Naive thymus-derived CD4-positive, alpha-beta T cell (primary cell): ENCODE measurements around the gene GHDC. TPM values are rescaled to one million over a fixed set of nuclear protein-coding genes. Genes with fewer than 3 reads are reported as not detected.
"Not testable (repeated sequence)": the region's sequence is repeated elsewhere in the genome, so short reads cannot be mapped to it uniquely, and the experiment has no call there.

Experiments
- ATAC-seq: fragments of 150-1000 bp; cut with Tn5 transposase; 2 replicates; pipeline ENCODE4 v1.10.0; 2021; ENCODE audit warnings: mild to moderate bottlenecking, moderate library complexity
- CTCF ChIA-PET: fragments of 350-600 bp; sonication (Branson Sonifier 250); formaldehyde crosslinking; loops from one replicate; lab custom pipeline; 2021; ENCODE audit warnings: antibody characterized with exemption; lab: Charles Lee
- POLR2A ChIA-PET: fragments of 350-600 bp; sonication (Branson Sonifier 250); formaldehyde crosslinking; loops from one replicate; lab custom pipeline; 2021; ENCODE audit warnings: antibody characterized with exemption, inconsistent platforms; lab: Charles Lee
- DNase-seq, 9 donors: peaks; one replicate each; pipeline versions ENCODE4 v3.0.0 to v3.0.0-alpha.2; 2020 to 2022; ENCODE audit warnings: mixed read lengths in 1 of 9
- H3K27ac ChIP-seq: one replicate; pipeline ENCODE4 v1.7.0; 2013; ENCODE audit warnings: mild to moderate bottlenecking, low read depth, low read length, moderate library complexity
- H3K27me3 ChIP-seq, 2 donors: one replicate each; pipeline ENCODE4 v1.7.0; 2013; ENCODE audit warnings: low read length in 2 of 2, mild to moderate bottlenecking in 2 of 2, moderate library complexity in 2 of 2; ENCODE audit not compliant: control insufficient read depth in 2 of 2, insufficient read depth in 2 of 2
- H3K36me3 ChIP-seq, 3 experiments: 1 replicate in 2 of 3; 2 replicates in 1 of 3; pipeline ENCODE4 v1.7.0; 2013; ENCODE audit warnings: low read length in 3 of 3, mild to moderate bottlenecking in 3 of 3, moderate library complexity in 1 of 3; ENCODE audit not compliant: insufficient read depth in 3 of 3, control insufficient read depth in 2 of 3
- H3K4me1 ChIP-seq, 2 donors: one replicate each; pipeline ENCODE4 v1.7.0; 2013; ENCODE audit warnings: low read length in 2 of 2, mild to moderate bottlenecking in 2 of 2, moderate library complexity in 1 of 2; ENCODE audit not compliant: control insufficient read depth in 2 of 2, insufficient read depth in 2 of 2
- H3K4me3 ChIP-seq: 2 replicates; pipeline ENCODE4 v1.7.0; 2013; ENCODE audit warnings: mild to moderate bottlenecking, low read length
- H3K9me3 ChIP-seq, 3 experiments: 1 replicate in 2 of 3; 2 replicates in 1 of 3; pipeline ENCODE4 v1.7.0; 2013; ENCODE audit warnings: low read length in 3 of 3; ENCODE audit not compliant: control insufficient read depth in 2 of 3
- H3K27ac Mint-ChIP-seq, 9 donors: one replicate each; pipeline ENCODE4 v1.8.0; 2020 to 2022; ENCODE audit warnings: mixed read lengths in 9 of 9, mild to moderate bottlenecking in 8 of 9, moderate library complexity in 5 of 9, inconsistent platforms in 2 of 9
- H3K27me3 Mint-ChIP-seq, 5 donors: one replicate each; pipeline ENCODE4 v1.8.0; 2021 to 2022; ENCODE audit warnings: mixed read lengths in 5 of 5, mild to moderate bottlenecking in 1 of 5
- H3K36me3 Mint-ChIP-seq, 5 donors: one replicate each; pipeline ENCODE4 v1.8.0; 2020 to 2022; ENCODE audit warnings: mixed read lengths in 5 of 5, mild to moderate bottlenecking in 3 of 5, inconsistent platforms in 1 of 5
- H3K4me1 Mint-ChIP-seq, 7 donors: one replicate each; pipeline ENCODE4 v1.8.0; 2020 to 2022; ENCODE audit warnings: mixed read lengths in 7 of 7, mild to moderate bottlenecking in 3 of 7, inconsistent platforms in 1 of 7
- H3K4me3 Mint-ChIP-seq, 10 donors: one replicate each; pipeline ENCODE4 v1.8.0; 2020 to 2022; ENCODE audit warnings: mild to moderate bottlenecking in 10 of 10, mixed read lengths in 10 of 10, moderate library complexity in 6 of 10, inconsistent platforms in 2 of 10
- H3K9me3 Mint-ChIP-seq, 11 donors: one replicate each; pipeline ENCODE4 v1.8.0; 2020 to 2022; ENCODE audit warnings: mixed read lengths in 11 of 11, mild to moderate bottlenecking in 4 of 11, inconsistent platforms in 1 of 11, moderate library complexity in 1 of 11
- intact Hi-C, 2 donors: fragments of 100-400 bp; cut with micrococcal nuclease; formaldehyde crosslinking; loops; one replicate each; pipeline ENCODE4 v1.15.1; 2023
- polyA plus RNA-seq, 2 donors: library from polyadenylated mRNA; unstranded; fragments of 300-500 nt; fragmentation: Illumina TruSeq; gene quantifications; one replicate each; pipeline ENCODE4 v1.2.3, GENCODE V29; 2021
- total RNA-seq, 6 experiments: library from RNA in 5 of 6; stranded (reverse) in 5 of 6; gene quantifications; 1 replicate in 5 of 6; 2 replicates in 1 of 6; pipeline ENCODE4 v1.2.3 and lab custom pipeline; 2021 to 2026

Gene GHDC
- total and polyA plus RNA-seq, 7 experiments from 2014 or later = 15.2 to 29.8 (median 18.0) TPM

DNA sequence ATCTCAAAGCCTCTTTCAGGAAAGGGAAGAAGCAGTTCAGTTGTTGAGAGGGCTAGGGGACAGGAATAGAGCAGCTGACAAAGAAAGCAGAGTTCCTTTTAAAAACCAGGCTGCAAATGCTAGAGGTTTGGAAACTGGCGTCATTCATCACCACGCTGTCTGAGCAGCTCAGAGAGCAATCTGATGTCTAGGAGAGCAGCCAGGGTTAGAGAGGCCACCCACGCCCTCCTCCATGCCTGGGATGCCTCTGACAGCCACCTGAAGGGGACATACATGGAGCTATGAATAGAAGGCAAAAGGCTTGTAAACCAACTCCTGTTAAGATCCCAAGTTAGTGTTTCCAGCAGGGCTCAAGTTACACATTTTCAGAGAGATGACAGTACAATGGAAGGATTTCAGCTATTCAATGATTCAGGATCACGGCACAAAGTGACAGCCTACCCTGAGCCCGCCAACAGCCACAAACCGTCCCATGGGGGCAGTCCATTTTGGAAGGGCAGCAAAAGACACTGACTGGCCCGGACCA is 51.9 kb downstream of the GHDC start:
- Histone ChIP-seq H3K4me1 (no peaks in the 10 kb centered on the region), H3K27ac (no peak overlapping the region), H3K27me3 (no peaks in the 10 kb centered on the region), H3K9me3 (no peaks in the 10 kb centered on the region), H3K4me3 (no peak overlapping the region), H3K36me3 (peaks cover 0 to 57% (median 3%) of the 10 kb centered on the region in 3 experiments)
- H3K4me3 Mint-ChIP-seq = peak overlapping the region in 4 of 10 donors; percentile 1 to 41 (median 29)
- ATAC-seq (no peak), DNase-seq (no peak)
- intact Hi-C loops = no loop called here
- H3K27ac Mint-ChIP-seq = peak overlapping the region in 1 of 9 donors; percentile 65
- H3K27me3 Mint-ChIP-seq = no peaks in the 10 kb centered on the region
- H3K4me1 Mint-ChIP-seq = peaks cover 20 to 69% (median 51%) of the 10 kb centered on the region in 7 donors
- CTCF ChIA-PET = interaction anchor here (0.6 kb wide), 1 partner anchor 1693 kb away, joined by 6 read pairs; no protein-coding TSS in a partner anchor
- POLR2A ChIA-PET = interaction anchor here (0.5 to 1.4 kb wide), 3 partner anchors 12 to 1191 kb away, joined by 3 to 5 read pairs (median 3); partner anchors contain the start of gene RAB5C
- peaks cover 0 to 22% (median 7%) of the 10 kb centered on the region in 5 donors for H3K36me3 Mint-ChIP-seq
- peaks cover 0 to 1% (median 0%) of the 10 kb centered on the region in 11 donors for H3K9me3 Mint-ChIP-seq

DNA sequence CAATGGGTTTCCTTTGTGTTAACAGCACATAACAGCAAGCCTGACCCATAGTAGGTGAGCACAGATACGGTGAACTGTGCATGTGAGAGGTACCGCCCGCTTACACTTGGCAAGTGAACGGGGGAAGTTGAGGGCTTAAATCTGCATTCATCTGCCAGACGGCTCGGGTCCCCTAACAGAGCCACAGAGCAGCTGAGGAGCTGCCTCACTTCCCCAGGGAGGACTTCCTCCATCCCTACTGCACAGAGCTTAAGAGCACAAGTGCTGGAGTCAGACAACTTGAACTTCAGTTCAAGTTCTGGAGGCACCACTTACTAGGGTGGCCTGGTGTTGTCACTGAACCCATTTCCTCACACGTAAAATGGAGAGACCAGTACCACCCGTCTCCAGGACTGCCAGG is 52.9 kb downstream of the GHDC start:
- ATAC-seq (no peak), DNase-seq (no peak)
- POLR2A ChIA-PET = no interaction called here
- Histone ChIP-seq H3K27me3 (no peaks in the 10 kb centered on the region), H3K9me3 (no peaks in the 10 kb centered on the region), H3K36me3 (peaks cover 0 to 56% (median 3%) of the 10 kb centered on the region in 3 experiments), H3K27ac (no peak overlapping the region), H3K4me3 (no peak overlapping the region), H3K4me1 (no peaks in the 10 kb centered on the region)
- peaks cover 0 to 14% (median 7%) of the 10 kb centered on the region in 5 donors for H3K36me3 Mint-ChIP-seq
- intact Hi-C loops = no loop called here
- peaks cover 17 to 66% (median 49%) of the 10 kb centered on the region in 7 donors for H3K4me1 Mint-ChIP-seq
- CTCF ChIA-PET = no interaction called here
- H3K27ac Mint-ChIP-seq = peak overlapping the region in 3 of 9 donors; percentile 32 to 35 (median 33)
- no peaks in the 10 kb centered on the region for H3K9me3 Mint-ChIP-seq
- H3K27me3 Mint-ChIP-seq = no peaks in the 10 kb centered on the region
- H3K4me3 Mint-ChIP-seq = no peak overlapping the region

DNA sequence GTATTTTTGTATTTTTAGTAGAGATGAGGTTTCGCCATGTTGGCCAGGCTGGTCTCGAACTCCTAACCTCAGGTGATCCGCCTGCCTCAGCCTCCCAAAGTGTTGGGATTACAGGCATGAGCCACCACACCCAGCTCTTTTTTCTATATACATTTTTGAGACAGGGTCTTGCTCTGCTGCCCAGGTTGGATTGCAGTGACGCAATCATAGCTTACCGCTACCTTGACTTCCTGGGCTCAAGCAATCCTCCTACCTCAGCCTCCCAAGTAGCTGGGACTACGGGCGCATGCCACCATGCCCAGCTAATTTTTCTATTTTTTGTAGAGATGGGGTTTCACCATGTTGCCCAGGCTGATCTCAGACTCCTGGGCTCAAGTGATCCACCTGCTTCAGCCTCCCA is 53.6 kb downstream of the GHDC start:
- DNase-seq, POLR2A ChIA-PET: not testable (repeated sequence)

More for the DNA sequence above, 53.6 kb downstream of the GHDC start:
- H3K4me1 ChIP-seq, intact Hi-C loops, H3K4me3 ChIP-seq, H3K4me3 Mint-ChIP-seq, H3K27me3 Mint-ChIP-seq, H3K9me3 ChIP-seq, H3K27me3 ChIP-seq, H3K9me3 Mint-ChIP-seq, H3K27ac ChIP-seq, ATAC-seq: not testable (repeated sequence)
- Mint-ChIP-seq H3K36me3 (peaks cover 3 to 17% (median 7%) of the 10 kb centered on the region in 5 donors), H3K27ac (peak overlapping the region in 2 of 9 donors; percentile 32 to 33), H3K4me1 (peaks cover 24 to 72% (median 56%) of the 10 kb centered on the region in 7 donors)
- CTCF ChIA-PET = interaction anchor here (0.9 kb wide), 1 partner anchor 233 kb away, joined by 3 read pairs; no protein-coding TSS in a partner anchor
- peaks cover 0 to 57% (median 3%) of the 10 kb centered on the region in 3 experiments for H3K36me3 ChIP-seq

Other genes with a start within 250 kb of the GHDC start
- gene CNP, start 227.7 kb downstream of the GHDC start, total RNA-seq = 10 to 100 TPM; 29.6 to 86.3 (median 32.5) TPM
- 10 to 100 TPM; 32.3 to 34.2 TPM for gene CNP, start 227.7 kb downstream of the GHDC start, polyA plus RNA-seq
- gene DNAJC7, start 177.1 kb downstream of the GHDC start, total RNA-seq = 100 to 1,000 TPM in 4 of 5 experiments, 10 to 100 TPM in 1; 99.4 to 145 (median 109) TPM
- 10 to 100 TPM; 65.4 to 77.7 TPM for gene DNAJC7, start 177.1 kb downstream of the GHDC start, polyA plus RNA-seq
- gene NKIRAS2, start 174.4 kb downstream of the GHDC start, total RNA-seq = 10 to 100 TPM; 14.3 to 24.0 (median 20.4) TPM
- 10 to 100 TPM; 24.6 to 30.5 TPM for gene NKIRAS2, start 174.4 kb downstream of the GHDC start, polyA plus RNA-seq
- 1 to 10 TPM in 1 of 5 experiments, under 1 TPM in 4; 0.10 to 1.0 (median 0.67) TPM for gene C17orf113, start 143.9 kb downstream of the GHDC start, total RNA-seq
- gene C17orf113, start 143.9 kb downstream of the GHDC start, polyA plus RNA-seq = under 1 TPM; 0.14 to 0.28 TPM
- under 1 TPM in 4 of 5 experiments, not detected in 1; 0.15 to 0.45 (median 0.23) TPM for gene ZNF385C, start 96.0 kb downstream of the GHDC start, total RNA-seq
- not detected for gene ZNF385C, start 96.0 kb downstream of the GHDC start, polyA plus RNA-seq
- gene DHX58, start 81.8 kb downstream of the GHDC start, total RNA-seq = 10 to 100 TPM; 36.0 to 80.5 (median 53.5) TPM
- gene DHX58, start 81.8 kb downstream of the GHDC start, polyA plus RNA-seq = 10 to 100 TPM; 10.1 to 24.7 TPM
- gene KAT2A, start 73.1 kb downstream of the GHDC start, total RNA-seq = 10 to 100 TPM; 39.6 to 71.1 (median 49.1) TPM
- gene KAT2A, start 73.1 kb downstream of the GHDC start, polyA plus RNA-seq = 10 to 100 TPM in 1 of 2 donors, 1 to 10 TPM in 1; 6.6 to 12.0 TPM
- under 1 TPM in 2 of 5 experiments, not detected in 3; 0.12 to 0.16 TPM for gene HSPB9, start 71.7 kb downstream of the GHDC start, total RNA-seq
- under 1 TPM in 1 of 2 donors, not detected in 1; 0.10 TPM for gene HSPB9, start 71.7 kb downstream of the GHDC start, polyA plus RNA-seq
- 10 to 100 TPM; 72.0 to 95.2 (median 75.4) TPM for gene RAB5C, start 39.5 kb downstream of the GHDC start, total RNA-seq
- gene RAB5C, start 39.5 kb downstream of the GHDC start, polyA plus RNA-seq = 10 to 100 TPM; 56.6 to 63.2 TPM
- under 1 TPM in 3 of 5 experiments, not detected in 2; 0.12 to 0.24 (median 0.16) TPM for gene KCNH4, start 13.4 kb downstream of the GHDC start, total RNA-seq
- gene KCNH4, start 13.4 kb downstream of the GHDC start, polyA plus RNA-seq = under 1 TPM in 1 of 2 donors, not detected in 1; 0.07 TPM
- not detected for gene HCRT, start 9.0 kb downstream of the GHDC start, total RNA-seq
- gene HCRT, start 9.0 kb downstream of the GHDC start, polyA plus RNA-seq = not detected
- 100 to 1,000 TPM; 143 to 192 (median 183) TPM for gene STAT5B, start 81.9 kb upstream of the GHDC start, total RNA-seq
- gene STAT5B, start 81.9 kb upstream of the GHDC start, polyA plus RNA-seq = 100 to 1,000 TPM in 1 of 2 donors, 10 to 100 TPM in 1; 98.0 to 135 TPM
- gene STAT5A, start 94.0 kb upstream of the GHDC start, total RNA-seq = 100 to 1,000 TPM; 111 to 162 (median 150) TPM
- gene STAT5A, start 94.0 kb upstream of the GHDC start, polyA plus RNA-seq = 100 to 1,000 TPM in 1 of 2 donors, 10 to 100 TPM in 1; 72.8 to 150 TPM
- 100 to 1,000 TPM; 133 to 275 (median 231) TPM for gene STAT3, start 193.9 kb upstream of the GHDC start, total RNA-seq
- 100 to 1,000 TPM; 159 to 189 TPM for gene STAT3, start 193.9 kb upstream of the GHDC start, polyA plus RNA-seq
- 1 to 10 TPM in 2 of 5 experiments, under 1 TPM in 1, not detected in 2; 0.32 to 3.8 (median 1.1) TPM for gene CAVIN1, start 228.8 kb upstream of the GHDC start, total RNA-seq
- under 1 TPM; 0.25 to 0.81 TPM for gene CAVIN1, start 228.8 kb upstream of the GHDC start, polyA plus RNA-seq